H9 (cell line): Measurements from ENCODE around the gene GNB1L. TPM values are rescaled to one million over a fixed set of nuclear protein-coding genes. Genes with fewer than 3 reads are reported as not detected.

Source experiments
- DNase-seq: peaks from one replicate; pipeline ENCODE4 v3.0.0-alpha.2; 2017
- H2AFZ ChIP-seq: one replicate; pipeline ENCODE4 v1.6.1; 2013; ENCODE audit warnings: mild to moderate bottlenecking, low read length, control low read depth, moderate library complexity
- H2AK5ac ChIP-seq: 2 replicates; pipeline ENCODE4 v1.6.1; 2013; ENCODE audit warnings: low read length, control low read depth, mixed read lengths; ENCODE audit not compliant: insufficient read length
- H2BK120ac ChIP-seq: one replicate; pipeline ENCODE4 v1.6.1; 2013; ENCODE audit warnings: low read depth, mild to moderate bottlenecking, low read length, control low read depth, inconsistent platforms; ENCODE audit not compliant: poor library complexity, severe bottlenecking
- H2BK12ac ChIP-seq: 2 replicates; pipeline ENCODE4 v1.6.1; 2013; ENCODE audit warnings: low read length, control low read depth, mixed read lengths, low read depth; ENCODE audit not compliant: insufficient read length
- H2BK15ac ChIP-seq: 2 replicates; pipeline ENCODE4 v1.6.1; 2013; ENCODE audit warnings: low read depth, low read length, control low read depth
- H2BK20ac ChIP-seq: one replicate; pipeline ENCODE4 v1.6.1; 2013; ENCODE audit warnings: low read depth, mild to moderate bottlenecking, low read length, control low read depth, inconsistent platforms; ENCODE audit not compliant: poor library complexity, severe bottlenecking
- H2BK5ac ChIP-seq: 2 replicates; pipeline ENCODE4 v1.6.1; 2013; ENCODE audit warnings: low read length, control low read depth, mixed read lengths; ENCODE audit not compliant: insufficient read length
- H3K14ac ChIP-seq: 2 replicates; pipeline ENCODE4 v1.6.1; 2013; ENCODE audit warnings: low read length, control low read depth; ENCODE audit not compliant: insufficient read depth
- H3K18ac ChIP-seq: 2 replicates; pipeline ENCODE4 v1.6.1; 2013; ENCODE audit warnings: low read depth, mild to moderate bottlenecking, mixed read lengths, low read length, control low read depth; ENCODE audit not compliant: insufficient read length
- H3K23ac ChIP-seq: 2 replicates; pipeline ENCODE4 v1.6.1; 2013; ENCODE audit warnings: low read length, control low read depth, mixed read lengths, low read depth; ENCODE audit not compliant: insufficient read length
- H3K23me2 ChIP-seq: 2 replicates; pipeline ENCODE4 v1.6.1; 2013; ENCODE audit warnings: low read depth, mild to moderate bottlenecking, mixed read lengths, low read length, control low read depth; ENCODE audit not compliant: insufficient read length, poor library complexity, severe bottlenecking
- H3K27ac ChIP-seq: 2 replicates; pipeline ENCODE4 v1.5.1; 2013; ENCODE audit warnings: low read length, control low read depth, mixed read lengths, low read depth; ENCODE audit not compliant: insufficient read length
- H3K27me3 ChIP-seq: 2 replicates; pipeline ENCODE4 v1.6.1; 2013; ENCODE audit warnings: low read length, control low read depth, inconsistent platforms; ENCODE audit not compliant: insufficient read depth
- H3K4ac ChIP-seq: 2 replicates; pipeline ENCODE4 v1.6.1; 2013; ENCODE audit warnings: low read depth, mild to moderate bottlenecking, control low read depth, inconsistent platforms, low read length, moderate library complexity
- H3K4me1 ChIP-seq: 2 replicates; pipeline ENCODE4 v1.6.1; 2013; ENCODE audit warnings: low read length, control low read depth, inconsistent platforms; ENCODE audit not compliant: insufficient read depth
- H3K4me2 ChIP-seq: 2 replicates; pipeline ENCODE4 v1.6.1; 2013; ENCODE audit warnings: low read length, control low read depth, mixed read lengths; ENCODE audit not compliant: insufficient read length, insufficient read depth
- H3K56ac ChIP-seq: 2 replicates; pipeline ENCODE4 v1.6.1; 2013; ENCODE audit warnings: low read depth, mild to moderate bottlenecking, mixed read lengths, low read length, control low read depth; ENCODE audit not compliant: insufficient read length
- H3K79me1 ChIP-seq: 2 replicates; pipeline ENCODE4 v1.6.1; 2013; ENCODE audit warnings: low read depth, mild to moderate bottlenecking, moderate library complexity, low read length, control low read depth, inconsistent platforms; ENCODE audit not compliant: insufficient read depth, poor library complexity, severe bottlenecking
- H3K79me2 ChIP-seq: 2 replicates; pipeline ENCODE4 v1.6.1; 2013; ENCODE audit warnings: low read length, control low read depth, inconsistent platforms; ENCODE audit not compliant: insufficient read depth
- H3K9ac ChIP-seq: 2 replicates; pipeline ENCODE4 v1.6.1; 2013; ENCODE audit warnings: low read length, control low read depth, mixed read lengths; ENCODE audit not compliant: insufficient read length; ENCODE audit errors: extremely low read depth
- H3K9me3 ChIP-seq: one replicate; pipeline ENCODE4 v1.6.1; 2013; ENCODE audit warnings: low read depth, low read length, inconsistent platforms; ENCODE audit not compliant: control insufficient read depth
- H3T11ph ChIP-seq: one replicate; pipeline ENCODE4 v1.6.1; 2013; ENCODE audit warnings: mild to moderate bottlenecking, low read length, control low read depth, inconsistent platforms
- H4K20me1 ChIP-seq: one replicate; pipeline ENCODE4 v1.6.1; 2013; ENCODE audit not compliant: control insufficient read depth, insufficient read length, insufficient read depth
- H4K5ac ChIP-seq: 2 replicates; pipeline ENCODE4 v1.6.1; 2013; ENCODE audit warnings: low read depth, mild to moderate bottlenecking, mixed read lengths, low read length, control low read depth; ENCODE audit not compliant: insufficient read length
- H4K8ac ChIP-seq: replicated peaks from 2 replicates; pipeline ENCODE4 v1.6.1; 2013; ENCODE audit warnings: low read length, control low read depth, mixed read lengths, low read depth; ENCODE audit not compliant: insufficient read length
- H4K91ac ChIP-seq: 2 replicates; pipeline ENCODE4 v1.6.1; 2013; ENCODE audit warnings: low read depth, mild to moderate bottlenecking, moderate library complexity, mixed read lengths, low read length, control low read depth; ENCODE audit not compliant: insufficient read length
- H3K27ac Mint-ChIP-seq, 3 experiments: 2 replicates in 2 of 3; 3 replicates in 1 of 3; pipeline ENCODE4 v1.8.0; 2020 to 2021; ENCODE audit warnings: mixed read lengths in 3 of 3, mild to moderate bottlenecking in 1 of 3, moderate library complexity in 1 of 3
- H3K27me3 Mint-ChIP-seq: 2 replicates; pipeline ENCODE4 v1.8.0; 2021; ENCODE audit warnings: low read depth, mild to moderate bottlenecking, moderate library complexity, mixed read lengths
- H3K36me3 Mint-ChIP-seq, 3 experiments: 2 replicates in 2 of 3; 3 replicates in 1 of 3; pipeline ENCODE4 v1.8.0; 2020 to 2021; ENCODE audit warnings: low read depth in 3 of 3, mixed read lengths in 3 of 3; ENCODE audit not compliant: insufficient read depth in 1 of 3
- H3K4me1 Mint-ChIP-seq, 2 experiments: 2 replicates each; pipeline ENCODE4 v1.8.0; 2020; ENCODE audit warnings: mixed read lengths in 2 of 2
- H3K4me3 Mint-ChIP-seq, 2 experiments: 2 replicates in 1 of 2; 3 replicates in 1 of 2; pipeline ENCODE4 v1.8.0; 2020 to 2021; ENCODE audit warnings: mild to moderate bottlenecking in 2 of 2, mixed read lengths in 2 of 2, moderate library complexity in 1 of 2
- H3K9me3 Mint-ChIP-seq, 2 experiments: 2 replicates in 1 of 2; 3 replicates in 1 of 2; pipeline ENCODE4 v1.8.0; 2020; ENCODE audit warnings: mild to moderate bottlenecking in 2 of 2, mixed read lengths in 2 of 2, moderate library complexity in 1 of 2
- CTCF ChIP-seq: fragments of 200-600 bp; sonication (generic); conservative IDR thresholded peaks from 3 replicates; pipeline ENCODE4 v1.8.0; 2021; ENCODE audit warnings: antibody characterized with exemption, mild to moderate bottlenecking
- WGBS: extraction: QIAGEN DNeasy Blood & Tissue Kit; methylation state at CpG from one replicate; pipeline ENCODE4 v1.1.7; 2013; ENCODE audit warnings: missing lambda C conversion rate, low lambda C conversion rate, mixed read lengths; ENCODE audit not compliant: insufficient read length; ENCODE audit errors: extremely low coverage; 5-methylcytosine and 5-hydroxymethylcytosine counted together
- total RNA-seq: library from RNA; stranded (reverse); gene quantifications from 2 replicates; pipeline ENCODE4 v1.2.1, GENCODE V29; 2021

GNB1L gene
- total RNA-seq, 1 experiment from 2014 or later: 22.4 TPM

GRCh38 chr22:19898831-19899567, 44.3 kb upstream of the GNB1L start:
- Histone ChIP-seq H3K56ac (peak overlapping the region; percentile 27), H2AFZ (no peak overlapping the region), H2BK15ac (no peak overlapping the region), H3K9me3 (no peaks in the 10 kb centered on the region), H2BK5ac (no peak overlapping the region), H3K27ac (no peak overlapping the region), H3K4me2 (no peak overlapping the region), H3K4ac (no peak overlapping the region), H3K27me3 (no peaks in the 10 kb centered on the region), H4K8ac (no peak overlapping the region), H3K79me1 (no peaks in the 10 kb centered on the region), H4K20me1 (no peaks in the 10 kb centered on the region), H2BK12ac (no peak overlapping the region), H2BK20ac (no peak overlapping the region), H3K14ac (no peak overlapping the region; the same call in 1 of the 2 replicates), H3K9ac (no peak overlapping the region), H3K79me2 (no peaks in the 10 kb centered on the region), H3K18ac (no peak overlapping the region), H3K4me1 (no peaks in the 10 kb centered on the region; the same call in 1 of the 2 replicates), H3K23ac (no peak overlapping the region), H3T11ph (no peak overlapping the region), H4K5ac (no peak overlapping the region), H3K23me2 (no peaks in the 10 kb centered on the region), H4K91ac (no peak overlapping the region), H2AK5ac (no peak overlapping the region), H2BK120ac (no peak overlapping the region)
- peak overlapping the region; percentile 49 to 87 (median 57); a peak in 4 of 7 replicates for H3K27ac Mint-ChIP-seq
- H3K4me3 Mint-ChIP-seq: no peak overlapping the region
- WGBS: no CpG with 5 or more reads among the region's 16 CpGs
- no peak for DNase-seq
- H3K4me1 Mint-ChIP-seq: peaks cover 9 to 14% of the 10 kb centered on the region in 2 experiments
- H3K36me3 Mint-ChIP-seq: peaks cover 2 to 6% (median 3%) of the 10 kb centered on the region in 3 experiments; a peak in 3 of 7 replicates
- no peaks in the 10 kb centered on the region for H3K9me3 Mint-ChIP-seq
- no peaks in the 10 kb centered on the region; the same call in 1 of the 2 replicates for H3K27me3 Mint-ChIP-seq
- no peak for TF ChIP-seq CTCF
